ENCODE data around the gene GLCE.

DNA sequence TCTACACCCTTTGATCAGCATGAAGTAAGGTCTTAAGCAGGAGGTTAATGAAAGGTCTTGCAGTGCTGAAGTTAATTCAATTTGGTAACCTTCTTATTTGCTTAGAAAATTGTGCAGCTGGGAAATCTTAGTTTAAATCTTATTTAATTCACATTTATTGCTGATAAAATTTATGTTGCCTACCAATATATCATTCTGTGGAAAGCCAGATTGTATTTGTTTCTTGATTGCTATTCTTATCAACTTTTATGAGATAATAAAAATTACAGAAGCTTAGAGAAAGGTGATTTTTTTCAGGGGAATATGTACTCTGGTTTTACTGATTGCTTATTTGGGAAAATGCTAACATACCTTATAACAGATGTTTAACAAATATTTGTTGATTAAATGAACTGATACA lies 74.2 kb downstream of the GLCE start:
- no peak for TF ChIP-seq EZH2 (IDR thresholded peaks at IDR 0.05; ENCODE audit: borderline replicate concordance, low read length)
- TF ChIP-seq, protein P1, sequence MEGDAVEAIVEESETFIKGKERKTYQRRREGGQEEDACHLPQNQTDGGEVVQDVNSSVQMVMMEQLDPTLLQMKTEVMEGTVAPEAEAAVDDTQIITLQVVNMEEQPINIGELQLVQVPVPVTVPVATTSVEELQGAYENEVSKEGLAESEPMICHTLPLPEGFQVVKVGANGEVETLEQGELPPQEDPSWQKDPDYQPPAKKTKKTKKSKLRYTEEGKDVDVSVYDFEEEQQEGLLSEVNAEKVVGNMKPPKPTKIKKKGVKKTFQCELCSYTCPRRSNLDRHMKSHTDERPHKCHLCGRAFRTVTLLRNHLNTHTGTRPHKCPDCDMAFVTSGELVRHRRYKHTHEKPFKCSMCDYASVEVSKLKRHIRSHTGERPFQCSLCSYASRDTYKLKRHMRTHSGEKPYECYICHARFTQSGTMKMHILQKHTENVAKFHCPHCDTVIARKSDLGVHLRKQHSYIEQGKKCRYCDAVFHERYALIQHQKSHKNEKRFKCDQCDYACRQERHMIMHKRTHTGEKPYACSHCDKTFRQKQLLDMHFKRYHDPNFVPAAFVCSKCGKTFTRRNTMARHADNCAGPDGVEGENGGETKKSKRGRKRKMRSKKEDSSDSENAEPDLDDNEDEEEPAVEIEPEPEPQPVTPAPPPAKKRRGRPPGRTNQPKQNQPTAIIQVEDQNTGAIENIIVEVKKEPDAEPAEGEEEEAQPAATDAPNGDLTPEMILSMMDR (IDR thresholded peaks at IDR 0.05; ENCODE audit: low read length), result no peak
